ENCODE measurements around the gene CLCN4.

Gene CLCN4

DNA sequence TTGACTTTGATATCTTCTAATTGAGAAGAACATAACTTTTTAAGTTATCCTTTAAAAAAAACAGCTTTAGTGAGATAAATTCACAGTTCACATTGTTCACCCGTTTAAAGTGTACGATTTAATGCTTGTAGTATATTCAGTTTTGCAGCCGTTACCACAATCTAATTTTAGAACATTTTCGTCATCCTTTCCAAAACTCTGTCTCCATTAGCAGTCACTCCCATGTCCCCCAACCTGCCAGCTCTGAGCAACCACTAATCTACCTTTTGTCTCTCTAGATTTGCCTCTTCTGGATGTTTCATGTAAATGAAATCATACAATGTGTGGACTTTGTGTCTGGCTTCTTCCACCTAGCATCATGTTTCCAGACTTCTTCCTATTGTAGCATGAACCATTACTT lies 38.6 kb downstream of the CLCN4 start:
- H3K4me3 ChIP-seq (ENCODE audit: low read depth, low read length) = no peak overlapping the region
- TF ChIP-seq CTCF (IDR thresholded peaks at IDR 0.05; ENCODE audit: insufficient read depth, low read depth, low read length, missing control alignments) = no peak
- no peak for DNase-seq (ENCODE audit: low read depth)

DNA sequence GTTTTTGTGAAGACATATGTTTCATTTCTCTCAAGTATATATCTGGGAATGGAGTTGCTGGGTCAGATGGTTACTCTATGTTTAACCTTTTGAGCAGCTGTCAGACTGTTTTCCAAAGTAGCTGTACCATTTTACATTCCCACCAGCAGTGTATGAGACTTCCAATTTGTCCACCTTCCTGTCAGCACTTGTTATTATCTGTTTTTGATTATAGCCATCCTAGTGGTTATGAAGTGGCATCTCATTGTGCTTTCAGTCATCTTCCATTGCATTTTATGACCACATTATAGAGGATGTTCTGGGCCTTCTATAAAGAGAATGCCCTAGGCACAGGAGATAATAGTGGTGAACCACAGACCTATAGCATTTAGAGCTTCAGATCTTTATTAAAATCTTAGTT lies 39.2 kb downstream of the CLCN4 start:
- H3K4me3 ChIP-seq (ENCODE audit: low read depth, low read length) = no peak overlapping the region
- no peak for TF ChIP-seq CTCF (IDR thresholded peaks at IDR 0.05; ENCODE audit: insufficient read depth, low read depth, low read length, missing control alignments)
- DNase-seq (ENCODE audit: low read depth) = no peak

GRCh38 chrX:10197279-10198210 lies 40.8 kb downstream of the CLCN4 start:
- no peak for TF ChIP-seq CTCF (IDR thresholded peaks at IDR 0.05; ENCODE audit: insufficient read depth, low read depth, low read length, missing control alignments)
- DNase-seq (ENCODE audit: low read depth) = no peak
- H3K4me3 ChIP-seq (ENCODE audit: low read depth, low read length) = no peak overlapping the region

- DNase-seq (ENCODE audit: low read depth) = no peak
- no peak for TF ChIP-seq CTCF (IDR thresholded peaks at IDR 0.05; ENCODE audit: insufficient read depth, low read depth, low read length, missing control alignments)
- H3K4me3 ChIP-seq (ENCODE audit: low read depth, low read length) = no peak overlapping the region
These were observed 41.5 kb downstream of the CLCN4 start for GRCh38 chrX:10198254-10198653.

GRCh38 chrX:10199212-10199611 lies 42.4 kb downstream of the CLCN4 start:
- DNase-seq (ENCODE audit: low read depth) = peak; percentile 20

DNA sequence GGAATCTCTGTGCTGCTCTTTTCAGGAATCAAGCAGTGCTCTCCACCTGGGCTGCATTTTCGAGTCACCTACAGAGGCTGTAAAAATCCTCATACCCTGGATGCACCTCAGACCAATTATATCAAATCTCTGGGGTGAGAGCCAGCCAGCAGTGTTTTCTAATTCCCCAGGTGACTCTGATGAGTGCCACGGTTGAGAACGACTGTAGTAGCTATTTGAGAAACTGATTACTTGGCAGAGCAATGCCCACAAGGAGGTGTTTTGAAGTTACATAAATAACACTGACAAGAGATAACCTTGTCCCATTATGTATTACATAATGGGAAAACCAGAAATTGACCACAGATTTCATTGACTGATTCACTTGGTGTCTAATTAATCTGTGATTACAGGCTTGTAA lies 46.8 kb downstream of the CLCN4 start:
- no peak for DNase-seq (ENCODE audit: low read depth)
- no peak overlapping the region for H3K4me3 ChIP-seq (ENCODE audit: low read depth, low read length)
- no peak for TF ChIP-seq CTCF (IDR thresholded peaks at IDR 0.05; ENCODE audit: insufficient read depth, low read depth, low read length, missing control alignments)

More at GRCh38 chrX:10199212-10199611, 42.4 kb downstream of the CLCN4 start:
- no peak overlapping the region for H3K4me3 ChIP-seq (ENCODE audit: low read depth, low read length)
- no peak for TF ChIP-seq CTCF (IDR thresholded peaks at IDR 0.05; ENCODE audit: insufficient read depth, low read depth, low read length, missing control alignments)

Measured in GM12865 (cell line).